ENCODE data around the gene POMT2. TPM values are rescaled to one million over a fixed set of nuclear protein-coding genes. Genes with fewer than 3 reads are reported as not detected.
"Not testable (repeated sequence)": the region's sequence is repeated elsewhere in the genome, so short reads cannot be mapped to it uniquely, and the experiment has no call there.

Gene POMT2
- total RNA-seq, 1 experiment from 2014 or later, result 15.4 TPM

DNA sequence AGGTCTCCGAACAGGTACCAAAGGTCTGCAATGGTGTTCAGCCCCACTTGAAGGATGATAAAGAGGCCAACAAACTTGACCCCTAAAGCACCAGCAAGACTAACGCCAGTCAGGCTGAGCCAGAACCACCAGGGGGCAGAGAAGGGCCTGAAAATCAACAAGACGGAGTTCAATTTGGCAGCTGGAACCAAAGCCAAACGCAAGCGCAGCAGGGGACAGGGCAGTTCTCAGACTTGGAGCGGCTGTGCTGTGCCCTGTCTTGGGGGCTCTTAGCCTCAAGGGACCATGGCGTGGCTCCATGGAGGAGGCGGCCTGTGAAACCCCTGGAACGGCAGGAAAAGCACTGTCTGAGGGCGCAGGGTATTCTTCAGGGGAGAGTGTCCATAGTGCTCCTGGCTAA, 19.6 kb downstream of the POMT2 start:
- peak; percentile 57 for DNase-seq (ENCODE audit: low read depth)

DNA sequence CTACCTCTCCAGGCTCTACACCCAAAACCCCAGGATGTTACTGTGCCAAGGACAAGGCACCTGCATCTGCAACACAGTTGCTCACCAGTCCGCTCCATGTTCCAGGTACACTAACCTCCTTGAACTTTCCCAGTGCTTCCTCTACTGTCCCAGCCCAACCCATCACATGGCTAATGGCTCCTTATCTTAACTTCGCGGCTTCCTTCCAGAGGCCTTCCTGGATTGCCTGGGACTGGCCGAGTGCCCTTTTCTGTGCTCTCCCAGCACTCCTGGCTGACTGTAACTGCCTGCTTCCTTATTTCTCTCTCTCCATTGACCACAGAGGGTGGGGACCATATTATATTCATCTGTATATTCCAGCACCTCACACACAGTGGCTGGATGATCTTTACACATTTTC, 20.9 kb downstream of the POMT2 start:
- no peak for DNase-seq (ENCODE audit: low read depth)

DNA sequence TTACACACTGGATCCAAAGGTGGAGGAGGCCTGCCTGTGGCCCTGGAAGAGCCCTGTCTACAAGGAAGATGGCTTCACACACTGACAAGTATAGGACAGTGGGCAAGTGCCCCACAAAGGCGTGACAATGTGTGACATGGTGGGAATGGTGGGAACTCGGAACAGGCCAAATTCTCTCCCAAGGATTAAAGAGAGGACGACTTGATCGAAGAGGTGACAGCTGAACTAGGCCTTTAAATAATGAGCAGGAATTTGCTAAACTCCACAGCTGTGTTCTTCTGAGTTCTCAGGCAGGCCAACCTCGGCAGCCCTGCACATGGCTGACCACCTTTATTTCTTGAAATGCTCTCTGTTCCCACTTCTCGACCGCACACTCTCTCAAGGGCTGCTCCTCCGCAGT, 23.8 kb downstream of the POMT2 start:
- DNase-seq (ENCODE audit: low read depth), result no peak

DNA sequence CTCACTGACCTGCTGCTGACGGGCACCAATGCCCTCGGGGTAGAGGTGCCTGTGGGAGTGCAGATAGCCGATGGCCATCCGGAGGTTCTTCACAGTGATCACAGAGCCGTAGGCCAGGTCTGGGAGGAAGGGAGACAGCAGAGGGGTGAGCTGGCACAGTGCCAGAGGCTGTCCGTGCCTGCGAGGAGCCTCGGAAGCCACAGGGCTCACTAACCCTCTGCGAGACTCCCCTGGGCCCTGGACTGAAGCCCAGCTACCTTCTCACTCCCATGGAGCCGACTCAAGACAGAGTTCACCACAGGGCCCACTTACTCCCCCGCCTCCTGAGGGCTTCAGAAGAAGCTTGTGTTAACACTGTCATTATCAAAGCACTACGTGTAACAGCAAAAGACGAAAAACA, 24.5 kb downstream of the POMT2 start:
- DNase-seq (ENCODE audit: low read depth), result no peak

DNA sequence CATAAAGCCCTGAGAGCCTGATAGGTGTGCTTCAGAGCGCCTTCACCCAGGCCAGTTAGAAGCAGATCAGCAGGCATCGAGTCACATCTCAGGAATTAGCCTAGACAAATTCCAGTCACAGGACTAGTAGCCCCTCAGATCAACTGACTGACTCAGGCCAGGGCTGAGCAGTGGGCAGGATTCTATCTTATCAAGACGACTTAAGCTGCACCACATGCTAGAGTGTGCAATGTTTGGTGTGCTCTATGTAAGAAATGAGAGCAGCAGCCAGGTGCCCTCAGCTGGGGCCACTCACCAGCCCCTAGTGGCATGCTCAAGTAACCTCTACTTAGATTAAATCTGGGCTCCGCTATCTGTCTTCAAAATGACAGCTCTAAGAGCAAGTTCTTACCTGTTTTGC, 30.0 kb downstream of the POMT2 start:
- DNase-seq (ENCODE audit: low read depth), result no peak

DNA sequence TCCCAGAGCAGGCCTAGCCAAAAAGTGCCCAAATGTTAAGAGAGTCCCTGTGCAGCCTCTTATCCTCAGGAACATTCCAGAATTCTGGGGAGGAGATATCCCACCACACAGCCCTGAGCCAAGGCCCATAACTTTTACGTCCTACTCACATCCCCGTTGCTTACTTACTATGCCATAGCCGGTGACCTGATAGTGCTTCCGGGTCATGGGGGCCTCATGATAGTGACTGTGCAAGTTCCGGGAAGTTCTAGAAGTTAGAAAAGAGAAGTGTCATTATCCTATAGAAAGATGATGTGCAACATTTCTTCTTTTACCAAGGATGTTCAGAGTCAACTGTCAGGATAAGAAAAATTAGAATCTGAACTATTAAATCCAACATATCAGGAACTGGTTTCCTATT, 34.1 kb downstream of the POMT2 start:
- DNase-seq (ENCODE audit: low read depth), result no peak

DNA sequence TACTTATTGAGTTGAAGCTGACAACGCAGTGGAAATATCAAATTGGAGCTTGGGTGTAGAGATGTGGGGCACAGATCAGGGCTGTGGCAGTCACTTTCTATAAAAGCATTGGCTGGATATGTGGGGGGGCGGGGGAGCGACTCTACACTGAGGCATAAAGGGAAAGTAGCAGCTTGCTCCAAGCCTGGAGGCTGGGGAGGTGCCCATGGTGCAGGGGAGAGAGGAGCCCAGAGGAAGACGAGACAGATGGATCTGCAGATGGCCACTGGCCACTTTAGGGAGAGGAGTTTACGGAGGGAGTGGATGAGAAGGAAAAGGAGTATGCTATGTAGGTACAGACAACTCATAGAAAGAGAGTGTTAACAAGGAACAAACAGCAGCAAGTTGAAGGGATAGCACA, 36.2 kb downstream of the POMT2 start:
- no peak for DNase-seq (ENCODE audit: low read depth)

DNA sequence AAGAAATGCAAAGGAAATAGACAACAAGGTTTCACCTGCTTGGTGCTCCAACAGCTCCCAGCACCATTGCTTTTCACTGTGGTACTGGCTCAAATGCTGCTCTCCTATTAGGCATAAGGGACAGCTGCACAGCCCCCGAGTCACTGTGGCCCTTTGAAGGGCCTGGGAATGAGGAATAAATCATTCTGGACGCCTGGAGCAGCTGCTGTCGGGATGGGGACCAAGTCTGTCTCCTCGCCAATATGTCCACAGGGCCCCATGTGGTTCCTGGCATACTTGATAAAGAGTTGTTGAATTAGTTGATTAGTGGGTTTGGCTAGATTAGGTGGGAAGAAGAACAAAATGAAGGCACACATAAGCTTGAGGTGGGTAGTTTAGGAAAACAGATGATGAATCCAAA, 36.6 kb downstream of the POMT2 start:
- DNase-seq (ENCODE audit: low read depth), result no peak

DNA sequence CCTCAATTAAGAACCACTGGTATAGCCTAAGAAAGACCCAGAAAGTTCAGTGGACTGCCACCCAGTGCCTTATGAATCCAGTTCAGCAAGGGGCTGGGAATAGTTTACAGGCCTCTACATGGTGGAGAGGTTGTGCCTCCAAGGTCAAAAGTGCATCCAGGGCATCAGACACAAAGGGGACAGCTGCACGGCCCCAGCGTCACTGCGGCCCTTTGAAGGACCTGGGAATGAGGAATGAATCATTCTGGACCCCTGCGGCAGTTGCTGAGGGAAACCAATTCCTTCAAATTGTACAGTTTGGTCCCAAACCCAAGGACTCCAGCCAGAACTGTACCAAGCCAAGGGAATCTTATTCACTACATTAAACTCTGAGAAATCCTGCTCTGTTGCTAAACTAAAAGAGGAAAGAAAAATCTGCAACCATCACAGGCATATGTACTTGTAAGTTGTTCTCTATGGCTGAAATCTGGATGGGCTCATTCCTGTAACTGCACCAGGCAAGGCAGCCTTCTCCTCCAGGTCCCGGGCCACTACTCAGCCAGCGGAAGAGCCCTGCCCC, 38.8 kb downstream of the POMT2 start:
- DNase-seq (ENCODE audit: low read depth), result no peak

DNA sequence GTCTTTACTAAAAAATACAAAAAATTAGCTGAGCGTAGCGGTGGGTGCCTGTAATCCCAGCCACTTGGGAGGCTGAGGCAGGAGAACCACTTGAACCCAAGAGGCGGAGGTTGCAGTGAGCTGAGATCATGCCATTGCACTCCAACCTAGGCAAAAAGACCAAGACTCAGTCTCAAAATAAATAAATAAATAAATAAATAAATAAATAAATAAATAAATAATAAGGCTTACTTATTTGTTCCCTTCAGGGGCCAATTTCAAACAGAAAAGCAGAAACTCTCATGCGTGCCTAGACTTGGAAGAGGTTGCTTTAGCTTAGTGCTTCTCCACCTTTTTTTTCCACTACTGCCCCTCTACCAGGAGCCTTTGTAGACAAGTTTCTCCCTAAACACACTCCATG, 39.8 kb downstream of the POMT2 start:
- not testable (repeated sequence) for DNase-seq (ENCODE audit: low read depth)

DNA sequence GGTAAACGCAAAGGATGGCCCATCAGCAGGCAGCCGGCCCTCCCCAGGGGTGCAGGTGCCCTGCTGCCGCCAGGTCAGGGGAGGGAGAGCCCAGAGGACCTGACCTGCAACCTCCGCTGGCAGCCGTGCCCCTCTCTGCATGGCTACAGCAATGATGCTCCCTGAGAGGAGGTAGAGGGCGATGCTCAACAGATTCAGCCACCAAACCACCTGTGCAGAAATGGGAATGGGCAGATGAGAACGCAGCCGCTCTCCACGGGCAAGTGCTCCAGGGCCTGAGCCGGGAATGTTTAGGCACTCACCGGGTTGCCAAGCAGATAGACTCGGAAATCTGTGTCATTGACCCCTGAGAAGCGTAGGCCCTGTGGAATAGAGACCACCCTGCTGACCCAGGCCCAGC, 41.0 kb downstream of the POMT2 start:
- no peak for DNase-seq (ENCODE audit: low read depth)

DNA sequence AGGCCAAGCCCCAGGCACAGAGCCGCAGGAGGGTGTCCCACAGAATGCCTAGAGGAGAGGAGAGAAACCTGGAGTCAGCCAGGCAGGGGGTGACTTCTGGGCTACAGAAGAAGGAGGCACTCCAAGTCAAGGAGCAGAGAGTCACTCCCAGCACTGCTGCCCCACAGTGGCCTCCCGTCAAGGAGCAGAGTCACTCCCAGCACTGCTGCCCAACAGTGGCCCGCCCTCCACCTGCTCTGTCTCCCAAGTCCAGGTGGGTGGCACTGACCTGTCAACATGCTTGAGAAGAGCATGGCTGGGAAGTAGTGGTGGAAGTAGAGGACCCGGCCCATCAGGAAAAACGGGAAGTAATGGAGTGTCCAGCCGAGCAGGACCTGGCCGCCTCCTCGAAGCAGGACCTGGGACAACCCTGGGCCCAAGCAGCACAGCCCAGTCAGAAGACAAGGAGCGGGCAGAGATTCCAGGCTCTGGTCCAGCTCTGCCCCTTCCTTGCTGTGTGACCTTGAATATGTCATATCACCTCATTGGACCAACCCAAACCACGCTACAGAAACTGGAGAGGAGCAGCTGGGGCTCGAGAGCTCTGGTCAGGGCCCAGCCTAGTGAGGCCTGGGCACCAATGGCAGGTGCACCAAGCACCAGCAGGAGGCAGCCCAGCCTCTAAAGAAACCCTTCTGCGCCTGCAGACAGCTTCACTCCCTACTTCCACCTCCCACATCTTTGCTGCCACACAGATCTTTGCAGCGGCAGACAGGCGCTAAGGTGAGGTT, 42.0 kb downstream of the POMT2 start:
- DNase-seq (ENCODE audit: low read depth), result no peak

DNA sequence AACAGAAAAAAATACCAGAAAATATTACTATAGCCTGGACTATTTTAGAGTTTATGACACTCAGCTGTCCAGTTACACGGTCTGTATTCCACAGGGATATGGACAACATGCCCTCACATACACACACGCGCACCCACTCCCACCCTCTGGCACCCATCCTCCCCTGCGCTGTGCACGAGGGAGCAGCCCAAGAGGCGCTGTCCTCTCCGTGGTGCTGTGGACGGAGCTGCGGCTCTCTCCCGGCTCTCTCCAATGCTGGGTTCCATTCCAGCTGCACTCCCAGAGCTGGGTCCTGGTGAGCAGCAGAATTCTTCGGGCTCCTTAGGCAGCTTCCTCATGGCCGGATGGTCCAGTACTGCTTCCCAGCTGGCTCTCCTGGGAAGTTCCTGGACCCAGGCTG, 43.7 kb downstream of the POMT2 start:
- no peak for DNase-seq (ENCODE audit: low read depth)

DNA sequence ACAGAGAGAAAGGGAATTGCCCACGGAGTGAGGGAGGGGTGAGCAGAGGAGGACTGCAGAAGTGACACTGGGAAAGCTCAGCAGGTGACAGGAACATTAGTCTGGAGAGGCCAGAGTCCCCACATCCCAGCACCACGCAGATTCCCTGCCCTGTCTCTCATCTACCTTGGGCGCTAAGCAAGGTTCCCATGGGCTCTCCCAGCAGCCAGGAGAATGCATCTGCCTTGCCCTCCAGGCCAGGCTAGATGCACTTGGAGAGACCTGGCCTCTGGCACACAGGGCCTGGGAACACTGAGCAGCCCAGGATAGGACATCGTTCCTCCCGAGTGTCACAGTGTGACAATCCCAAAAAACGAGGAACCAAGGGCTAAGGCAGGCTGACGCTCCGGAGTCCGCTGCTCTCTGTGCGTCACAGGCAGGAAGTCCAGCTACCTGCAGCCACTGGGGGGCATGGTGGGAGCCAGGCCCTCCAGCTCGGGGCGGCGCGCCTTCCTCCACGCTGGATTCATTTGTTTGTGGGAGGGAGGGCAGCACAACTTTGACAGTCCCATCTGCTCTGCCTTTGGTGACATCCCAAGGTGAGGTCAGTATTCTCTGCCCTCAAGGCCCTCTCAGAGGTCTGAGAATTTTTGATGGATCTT, 44.3 kb downstream of the POMT2 start:
- DNase-seq (ENCODE audit: low read depth), result no peak

DNA sequence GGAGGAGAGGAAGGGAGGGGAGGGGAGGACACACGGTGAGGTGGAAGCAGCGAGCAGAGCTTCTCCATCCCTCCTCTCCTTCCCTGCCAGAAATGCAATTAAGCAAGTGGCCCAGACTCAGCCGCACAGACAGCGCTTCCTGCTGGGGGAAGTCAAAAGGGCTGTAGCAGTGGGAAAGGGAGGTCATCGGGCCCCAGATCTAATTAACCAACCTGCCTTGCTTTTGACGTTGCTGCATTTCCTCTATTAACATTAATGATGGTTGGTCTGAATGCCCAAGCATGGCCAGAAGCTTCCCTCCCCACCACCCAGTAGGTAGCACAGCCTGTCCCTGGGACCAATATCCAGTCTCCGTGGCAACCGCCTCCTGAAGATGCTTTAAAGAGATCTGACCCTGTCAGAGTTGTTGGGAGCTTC, 45.1 kb downstream of the POMT2 start:
- DNase-seq (ENCODE audit: low read depth), result no peak

DNA sequence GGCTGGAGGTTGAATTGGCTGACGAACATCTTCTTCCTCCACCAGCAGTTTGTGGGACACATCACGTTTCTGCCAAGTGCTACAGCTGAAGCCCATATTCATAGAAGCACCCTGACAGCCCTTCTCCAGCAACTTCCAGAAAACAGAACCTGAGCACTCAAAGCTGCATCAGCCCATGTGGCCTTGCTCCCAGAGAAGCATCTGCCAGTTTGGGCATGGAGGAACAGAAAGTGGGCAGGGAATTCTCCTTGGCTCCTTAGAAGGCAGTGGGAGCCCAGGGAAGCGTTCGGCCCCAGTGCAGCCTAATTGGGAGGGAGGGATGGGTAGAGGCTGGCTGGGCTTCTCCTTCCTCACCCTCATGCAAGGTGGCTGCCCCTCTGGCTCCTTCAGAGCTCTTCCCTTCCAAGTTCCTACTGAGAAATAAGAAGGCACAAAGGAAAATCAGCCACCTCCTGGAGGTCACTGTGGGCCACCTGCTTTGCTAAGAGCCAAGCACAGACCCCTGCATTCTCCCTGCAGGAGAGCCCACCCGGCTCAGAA, 45.6 kb downstream of the POMT2 start:
- no peak for DNase-seq (ENCODE audit: low read depth)

DNA sequence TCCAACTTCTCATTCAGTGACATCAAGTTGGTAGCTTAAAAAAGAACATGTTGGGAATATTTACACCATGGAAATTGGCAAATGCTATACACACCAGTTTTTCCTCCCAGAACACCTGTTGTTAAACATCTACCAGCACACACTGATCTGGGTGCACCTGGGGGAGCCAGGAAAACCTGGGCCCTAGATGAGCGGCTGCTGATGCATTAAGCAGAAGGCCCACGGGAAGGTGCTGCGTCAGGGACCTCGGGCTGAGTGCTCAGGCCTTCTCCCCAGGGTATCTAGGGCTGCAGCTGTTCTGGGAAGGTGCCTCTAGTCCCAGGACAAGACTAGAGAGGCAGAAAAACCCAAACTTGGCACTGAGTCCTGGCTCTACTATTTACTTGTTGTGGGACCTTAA, 46.9 kb downstream of the POMT2 start:
- no peak for DNase-seq (ENCODE audit: low read depth)

DNA sequence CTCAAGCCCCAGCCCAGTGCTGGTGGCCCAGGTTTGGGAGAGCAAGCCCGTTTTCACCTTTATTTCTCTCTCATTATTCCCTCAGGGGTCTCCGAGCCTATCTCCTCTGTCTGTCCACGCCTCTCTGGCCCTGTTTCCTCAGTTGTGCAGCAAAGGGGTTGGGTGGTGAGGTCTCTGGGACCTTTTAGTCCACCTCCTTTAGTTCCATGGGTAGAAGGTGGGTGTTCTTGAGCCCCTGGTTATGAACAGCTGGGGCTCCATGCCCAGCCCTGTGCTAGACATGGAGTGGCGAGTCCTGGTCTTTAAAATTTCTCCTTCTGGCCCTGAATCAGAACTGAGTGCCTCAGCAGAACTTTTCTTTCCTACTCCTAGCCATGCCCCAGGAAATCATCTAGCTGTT, 48.4 kb downstream of the POMT2 start:
- DNase-seq (ENCODE audit: low read depth), result no peak

DNA sequence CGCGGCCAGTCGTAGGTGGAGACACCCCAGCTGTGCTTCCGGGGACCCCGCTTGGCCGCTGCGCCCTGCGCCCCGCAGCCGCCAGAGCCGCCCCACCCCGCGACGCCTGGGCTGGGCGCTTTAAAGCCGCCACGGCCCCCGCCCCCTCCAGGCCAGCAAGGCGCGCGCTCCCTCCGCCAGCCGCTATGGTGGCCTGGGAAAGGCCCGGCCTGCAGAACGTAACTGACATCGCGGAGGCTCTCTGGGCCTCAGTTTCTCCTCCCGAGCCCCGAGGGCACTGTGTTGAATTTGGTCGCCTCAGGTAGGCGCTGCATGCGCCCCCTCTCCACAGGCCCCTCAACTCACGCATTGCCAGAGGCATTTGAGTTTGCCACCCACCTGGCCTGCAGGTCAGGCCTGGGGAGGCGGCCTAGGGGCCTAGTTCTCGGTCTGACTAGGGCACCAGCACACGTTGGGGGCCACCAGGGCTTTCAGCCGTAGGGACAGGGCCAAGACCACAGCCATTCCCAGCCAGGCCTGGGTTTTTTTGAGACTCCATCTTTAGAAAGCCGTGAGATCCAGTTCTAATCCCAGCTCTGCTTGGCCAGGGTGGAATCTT, 49.5 kb downstream of the POMT2 start, which contains the start of gene NGB:
Gene NGB, minus strand, starts transcription at position 94 of the 598 bp plus-strand sequence. CDS start 269 bp downstream, outside the sequence.
- no peak for DNase-seq (ENCODE audit: low read depth)

DNA sequence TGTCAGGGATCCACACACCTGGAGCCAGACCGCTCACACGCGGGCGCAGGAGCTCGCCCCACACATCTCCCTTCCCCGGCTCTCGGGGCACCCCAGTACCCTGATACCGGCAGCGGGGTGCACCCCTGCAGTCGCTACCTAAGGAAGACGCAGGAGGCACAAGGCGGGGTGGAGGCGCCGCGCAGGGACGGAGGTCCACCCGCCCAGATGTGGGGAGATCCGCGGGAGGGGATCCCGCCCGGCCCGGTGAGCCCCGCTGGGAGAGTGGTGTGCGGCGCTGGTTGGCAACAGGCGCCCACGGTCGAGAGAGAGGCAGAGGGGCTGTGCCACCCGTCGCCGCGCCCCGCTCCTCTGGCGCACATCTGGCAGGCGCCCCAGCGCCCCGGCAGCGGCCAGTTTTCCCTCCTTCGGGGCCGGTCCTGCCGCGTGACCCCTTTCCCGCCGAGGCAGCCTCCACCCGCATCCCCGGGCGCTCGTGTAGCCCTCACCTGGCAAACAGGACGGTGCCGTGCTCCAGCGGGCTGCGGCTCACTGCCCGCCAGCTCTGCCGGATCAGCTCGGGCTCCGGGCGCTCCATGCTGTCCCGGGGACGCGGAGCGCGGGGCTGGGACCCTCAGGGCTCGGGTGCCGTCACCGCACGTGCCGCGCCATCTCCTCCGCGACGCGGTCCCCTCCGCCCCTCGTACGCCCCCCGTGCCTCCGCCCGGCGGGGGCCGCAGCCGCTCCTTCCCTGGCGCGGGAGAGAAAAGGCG, 50.1 kb downstream of the POMT2 start:
- no peak for DNase-seq (ENCODE audit: low read depth)

DNA sequence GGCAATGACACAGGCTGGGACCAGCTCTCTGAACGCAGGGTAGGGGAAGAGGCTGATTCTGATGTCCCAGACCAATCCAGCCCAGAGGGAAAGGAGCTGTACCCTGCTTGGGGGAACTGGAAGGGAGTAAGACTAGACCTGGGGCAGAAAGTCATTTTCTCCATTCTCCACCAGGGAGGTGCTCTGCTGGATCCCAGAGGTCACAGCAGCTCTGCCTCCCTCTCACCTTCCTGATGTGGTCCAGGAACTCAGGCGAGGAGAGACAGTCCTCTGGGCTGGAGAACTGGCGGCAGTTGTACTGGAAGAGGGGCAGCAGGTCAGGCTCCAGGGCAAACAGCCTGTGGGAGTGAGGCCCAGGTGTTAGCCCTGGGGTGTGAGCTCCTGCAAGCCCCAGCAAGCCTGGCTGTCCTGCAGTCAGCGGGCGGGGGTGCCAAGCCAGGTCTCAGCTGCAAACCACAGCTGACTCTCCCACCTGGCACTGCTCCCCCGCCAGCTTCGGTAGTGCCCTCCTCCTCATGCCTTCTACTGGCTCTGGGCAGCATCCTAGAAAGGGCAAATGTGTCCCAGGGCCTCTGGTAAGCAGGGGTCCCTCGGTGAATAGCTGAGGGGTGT, 51.6 kb downstream of the POMT2 start:
- no peak for DNase-seq (ENCODE audit: low read depth)

Measured in M059J (cell line).